ENCODE data around the gene OLFML3. TPM values are rescaled to one million over a fixed set of nuclear protein-coding genes. Genes with fewer than 3 reads are reported as not detected.

Gene OLFML3
- total RNA-seq, 4 donors from 2014 or later = 8.3 to 21.0 (median 18.0) TPM

GRCh38 chr1:113938192-113938591 lies 41.1 kb upstream of the OLFML3 start:
- Histone ChIP-seq H3K9me3 (no peaks in the 10 kb centered on the region), H3K4me3 (no peak overlapping the region), H3K27me3 (no peaks in the 10 kb centered on the region), H3K4me1 (peaks cover 38% of the 10 kb centered on the region), H3K36me3 (peaks cover 20% of the 10 kb centered on the region), H3K27ac (no peak overlapping the region)
- 68% methylated on average over 5 of the region's 5 CpGs for WGBS
- no peak for DNase-seq (ENCODE audit: low spot score in 2 of 2)
- TF ChIP-seq EP300 (IDR thresholded peaks at IDR 0.05) = no peak
- no peak for TF ChIP-seq POLR2A (IDR thresholded peaks at IDR 0.05)
- no peak for TF ChIP-seq CTCF (IDR thresholded peaks at IDR 0.05)
- no peak for TF ChIP-seq POLR2AphosphoS5 (IDR thresholded peaks at IDR 0.05)

GRCh38 chr1:113940365-113941244 lies 38.7 kb upstream of the OLFML3 start:
- DNase-seq (ENCODE audit: low spot score in 2 of 2) = no peak
- H3K36me3 ChIP-seq = peaks cover 25% of the 10 kb centered on the region
- peaks cover 28% of the 10 kb centered on the region for H3K4me1 ChIP-seq
- no peaks in the 10 kb centered on the region for H3K27me3 ChIP-seq
- no peaks in the 10 kb centered on the region for H3K9me3 ChIP-seq
- no peak overlapping the region for H3K27ac ChIP-seq
- no peak overlapping the region for H3K4me3 ChIP-seq
- WGBS = 80% methylated on average over 16 of the region's 16 CpGs
- TF ChIP-seq CTCF (IDR thresholded peaks at IDR 0.05) (no peak), EP300 (IDR thresholded peaks at IDR 0.05) (no peak), POLR2A (IDR thresholded peaks at IDR 0.05) (no peak), POLR2AphosphoS5 (IDR thresholded peaks at IDR 0.05) (no peak)

GRCh38 chr1:113941245-113941559 lies 38.1 kb upstream of the OLFML3 start:
- TF ChIP-seq POLR2A (IDR thresholded peaks at IDR 0.05) (no peak), CTCF (IDR thresholded peaks at IDR 0.05) (no peak), POLR2AphosphoS5 (IDR thresholded peaks at IDR 0.05) (no peak), EP300 (IDR thresholded peaks at IDR 0.05) (no peak)
- H3K9me3 ChIP-seq = no peaks in the 10 kb centered on the region
- DNase-seq (ENCODE audit: low spot score in 2 of 2) = no peak
- H3K27me3 ChIP-seq = no peaks in the 10 kb centered on the region
- 91% methylated on average over 7 of the region's 7 CpGs for WGBS
- H3K36me3 ChIP-seq = peaks cover 25% of the 10 kb centered on the region
- H3K4me3 ChIP-seq = no peak overlapping the region
- H3K27ac ChIP-seq = no peak overlapping the region
- peaks cover 25% of the 10 kb centered on the region for H3K4me1 ChIP-seq

GRCh38 chr1:113942527-113942926 lies 36.7 kb upstream of the OLFML3 start:
- Histone ChIP-seq H3K27ac (no peak overlapping the region), H3K36me3 (peaks cover 25% of the 10 kb centered on the region), H3K9me3 (no peaks in the 10 kb centered on the region), H3K27me3 (no peaks in the 10 kb centered on the region), H3K4me1 (peaks cover 29% of the 10 kb centered on the region), H3K4me3 (no peak overlapping the region)
- no peak for DNase-seq (ENCODE audit: low spot score in 2 of 2)
- TF ChIP-seq EP300 (IDR thresholded peaks at IDR 0.05) (no peak), POLR2A (IDR thresholded peaks at IDR 0.05) (no peak), CTCF (IDR thresholded peaks at IDR 0.05) (no peak), POLR2AphosphoS5 (IDR thresholded peaks at IDR 0.05) (no peak)

- H3K4me1 ChIP-seq = peaks cover 35% of the 10 kb centered on the region
- H3K9me3 ChIP-seq = no peaks in the 10 kb centered on the region
- H3K4me3 ChIP-seq = no peak overlapping the region
- no peak for TF ChIP-seq POLR2AphosphoS5 (IDR thresholded peaks at IDR 0.05)
- TF ChIP-seq CTCF (IDR thresholded peaks at IDR 0.05) = no peak
- TF ChIP-seq POLR2A (IDR thresholded peaks at IDR 0.05) = no peak
- no peak for TF ChIP-seq EP300 (IDR thresholded peaks at IDR 0.05)
- no peaks in the 10 kb centered on the region for H3K27me3 ChIP-seq
- peaks cover 25% of the 10 kb centered on the region for H3K36me3 ChIP-seq
- no peak for DNase-seq (ENCODE audit: low spot score in 2 of 2)
- no peak overlapping the region for H3K27ac ChIP-seq
These were observed 36.1 kb upstream of the OLFML3 start for GRCh38 chr1:113943028-113943811.

All from suprapubic skin (tissue), 4 donors.